Measurements from ENCODE around the gene KRT20. TPM values are rescaled to one million over a fixed set of nuclear protein-coding genes. Genes with fewer than 3 reads are reported as not detected.

Gene KRT20
- total RNA-seq, 1 experiment from 2014 or later = 0.18 TPM

DNA sequence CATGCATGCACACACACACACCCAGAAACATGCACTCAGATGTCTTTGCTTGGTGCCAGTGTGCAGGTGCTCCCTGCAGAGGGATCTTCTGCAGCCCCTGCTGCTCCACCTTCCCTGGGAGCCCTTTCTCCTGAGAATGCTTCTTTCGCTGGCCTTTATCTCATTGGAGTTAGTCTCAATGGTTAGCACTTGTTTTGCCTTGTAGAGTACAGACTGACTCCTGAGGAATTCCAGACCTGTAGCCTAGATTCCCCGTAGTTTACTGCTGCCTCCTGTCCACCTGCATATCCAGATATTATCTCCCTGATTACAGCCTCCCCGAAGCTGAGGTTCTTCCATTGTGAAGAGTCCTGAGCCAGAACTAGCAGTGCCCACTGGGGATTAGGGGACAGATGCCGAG is 14.9 kb downstream of the KRT20 start:
- Histone ChIP-seq H3K9me2 (replicated peaks; ENCODE audit: low read length) (no peaks in the 10 kb centered on the region), H3K27ac (ENCODE audit: low read length) (no peak overlapping the region), H3K4me2 (ENCODE audit: low read length) (no peak overlapping the region), H3K9me3 (ENCODE audit: low read length) (no peaks in the 10 kb centered on the region), H4K20me1 (ENCODE audit: low read length) (no peaks in the 10 kb centered on the region), H3K36me3 (ENCODE audit: low read depth, low read length) (no peaks in the 10 kb centered on the region), H2AFZ (ENCODE audit: low read length) (no peak overlapping the region), H3K27me3 (ENCODE audit: low read length) (no peaks in the 10 kb centered on the region), H3K4me3 (ENCODE audit: low read length) (no peak overlapping the region), H3K9ac (ENCODE audit: low read length) (no peak overlapping the region), H3K79me2 (ENCODE audit: low read length) (no peaks in the 10 kb centered on the region), H3F3A (ENCODE audit: low read length, unreplicated experiment) (no peaks in the 10 kb centered on the region), H3K4me1 (ENCODE audit: insufficient read depth, low read length) (no peaks in the 10 kb centered on the region)
- ATAC-seq = no peak
- ChIA-PET POLR2A (ENCODE audit: unreplicated experiment) (no interaction called here), CTCF (no interaction called here)
- BruUV-seq (replicated peaks) = no TSS peak
- TF ChIP-seq EZH2 (IDR thresholded peaks at IDR 0.05; ENCODE audit: low read length, unreplicated experiment) (no peak), EZH2phosphoT487 (IDR thresholded peaks at IDR 0.05; ENCODE audit: borderline replicate concordance, low read length) (no peak)
- TF ChIP-seq, protein P1, sequence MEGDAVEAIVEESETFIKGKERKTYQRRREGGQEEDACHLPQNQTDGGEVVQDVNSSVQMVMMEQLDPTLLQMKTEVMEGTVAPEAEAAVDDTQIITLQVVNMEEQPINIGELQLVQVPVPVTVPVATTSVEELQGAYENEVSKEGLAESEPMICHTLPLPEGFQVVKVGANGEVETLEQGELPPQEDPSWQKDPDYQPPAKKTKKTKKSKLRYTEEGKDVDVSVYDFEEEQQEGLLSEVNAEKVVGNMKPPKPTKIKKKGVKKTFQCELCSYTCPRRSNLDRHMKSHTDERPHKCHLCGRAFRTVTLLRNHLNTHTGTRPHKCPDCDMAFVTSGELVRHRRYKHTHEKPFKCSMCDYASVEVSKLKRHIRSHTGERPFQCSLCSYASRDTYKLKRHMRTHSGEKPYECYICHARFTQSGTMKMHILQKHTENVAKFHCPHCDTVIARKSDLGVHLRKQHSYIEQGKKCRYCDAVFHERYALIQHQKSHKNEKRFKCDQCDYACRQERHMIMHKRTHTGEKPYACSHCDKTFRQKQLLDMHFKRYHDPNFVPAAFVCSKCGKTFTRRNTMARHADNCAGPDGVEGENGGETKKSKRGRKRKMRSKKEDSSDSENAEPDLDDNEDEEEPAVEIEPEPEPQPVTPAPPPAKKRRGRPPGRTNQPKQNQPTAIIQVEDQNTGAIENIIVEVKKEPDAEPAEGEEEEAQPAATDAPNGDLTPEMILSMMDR (conservative IDR thresholded peaks at IDR 0.05; ENCODE audit: low read depth, low read length) = no peak
- intact Hi-C loops (cut with micrococcal nuclease) = no loop called here
- DNase-seq = no peak

DNA sequence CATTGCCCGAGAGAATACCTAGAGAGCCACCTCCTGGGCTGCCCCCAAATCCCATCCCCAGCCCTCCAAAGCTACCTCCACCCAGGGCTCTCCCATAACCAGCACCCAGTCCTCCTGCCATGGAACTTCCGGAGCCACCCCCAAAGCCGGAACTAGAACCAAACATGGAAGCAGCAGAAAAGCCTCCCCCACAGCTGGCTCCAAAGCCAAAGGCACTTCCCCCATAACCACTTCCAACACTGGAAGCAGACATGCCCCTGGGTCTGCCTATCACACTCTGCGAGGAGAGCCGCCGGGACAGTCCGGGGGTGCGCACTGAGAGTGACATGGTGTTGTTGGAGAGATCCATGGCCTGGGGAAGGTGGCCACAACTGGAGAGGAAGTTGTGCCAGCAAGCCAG is 18.2 kb downstream of the KRT20 start, which contains the start of gene KRT12:
TSS of gene KRT12 (minus strand) at position 386 of the 400 bp plus-strand sequence. CDS start at position 349, 37 bp downstream.
- H3K36me3 ChIP-seq (ENCODE audit: low read depth, low read length) = no peaks in the 10 kb centered on the region
- DNase-seq (no peak), ATAC-seq (no peak)
- TF ChIP-seq, protein P1 (conservative IDR thresholded peaks at IDR 0.05; ENCODE audit: low read depth, low read length) = no peak
- TF ChIP-seq EZH2 (IDR thresholded peaks at IDR 0.05; ENCODE audit: low read length, unreplicated experiment) (no peak), EZH2phosphoT487 (IDR thresholded peaks at IDR 0.05; ENCODE audit: borderline replicate concordance, low read length) (no peak)
- ChIA-PET POLR2A (ENCODE audit: unreplicated experiment) (no interaction called here), CTCF (interaction anchor here (0.7 kb wide), 1 partner anchor 823 kb away, joined by 4 read pairs; no protein-coding TSS in a partner anchor)
- H3K9me2 ChIP-seq (replicated peaks; ENCODE audit: low read length) = no peaks in the 10 kb centered on the region
- H2AFZ ChIP-seq (ENCODE audit: low read length) = no peak within 1 kb of the TSS
- intact Hi-C loops (cut with micrococcal nuclease) = no loop called here
- no peak within 1 kb of the TSS for H3K27ac ChIP-seq (ENCODE audit: low read length)
- no TSS peak for BruUV-seq (replicated peaks)
- H3K4me3 ChIP-seq (ENCODE audit: low read length) = no peak within 1 kb of the TSS
- H3K79me2 ChIP-seq (ENCODE audit: low read length) = no peaks in the 10 kb centered on the region
- no peak within 1 kb of the TSS for H3K9ac ChIP-seq (ENCODE audit: low read length)
- H3K4me2 ChIP-seq (ENCODE audit: low read length) = no peak within 1 kb of the TSS
- no peaks in the 10 kb centered on the region for H3F3A ChIP-seq (ENCODE audit: low read length, unreplicated experiment)
- no peaks in the 10 kb centered on the region for H3K9me3 ChIP-seq (ENCODE audit: low read length)
- H3K27me3 ChIP-seq (ENCODE audit: low read length) = no peaks in the 10 kb centered on the region
- no peaks in the 10 kb centered on the region for H3K4me1 ChIP-seq (ENCODE audit: insufficient read depth, low read length)
- H4K20me1 ChIP-seq (ENCODE audit: low read length) = no peaks in the 10 kb centered on the region

DNA sequence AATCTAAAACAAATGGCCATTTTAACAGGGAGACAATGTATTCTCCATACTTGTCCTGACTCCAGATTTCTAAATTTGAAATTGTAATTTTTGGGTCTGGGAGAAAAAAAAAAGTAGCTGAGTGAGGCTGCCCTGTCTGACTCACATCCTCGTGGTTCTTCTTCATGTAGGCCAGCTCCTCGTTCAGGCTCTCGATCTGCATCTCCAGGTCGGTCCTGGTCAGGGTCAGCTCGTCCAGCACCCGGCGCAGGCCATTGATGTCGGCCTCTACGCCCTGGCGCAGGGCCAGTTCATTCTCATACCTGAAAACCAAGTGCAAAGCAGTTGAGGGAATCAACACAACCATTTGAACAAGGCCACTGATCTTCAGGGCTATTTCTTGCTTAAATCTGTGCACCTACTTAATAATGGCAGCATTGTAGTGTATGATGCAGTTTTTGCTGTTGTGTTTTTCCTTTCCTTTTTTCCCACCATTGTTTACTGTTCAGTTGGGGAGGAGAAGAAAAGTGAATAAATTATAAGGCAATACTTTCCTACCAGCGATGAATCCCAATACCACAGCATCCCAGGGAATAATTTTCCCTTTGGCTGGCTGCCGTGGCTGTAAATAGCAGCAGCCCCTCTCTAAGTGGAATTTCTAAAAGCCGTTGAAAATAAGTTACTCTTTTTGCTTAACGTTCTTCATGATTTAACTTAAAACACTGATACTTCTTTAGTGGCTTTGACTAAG is 20.2 kb downstream of the KRT20 start:
- Histone ChIP-seq H3K4me2 (ENCODE audit: low read length) (no peak overlapping the region), H2AFZ (ENCODE audit: low read length) (no peak overlapping the region), H3K27me3 (ENCODE audit: low read length) (no peaks in the 10 kb centered on the region), H4K20me1 (ENCODE audit: low read length) (no peaks in the 10 kb centered on the region), H3K79me2 (ENCODE audit: low read length) (no peaks in the 10 kb centered on the region), H3K9me2 (replicated peaks; ENCODE audit: low read length) (no peaks in the 10 kb centered on the region), H3K9ac (ENCODE audit: low read length) (no peak overlapping the region), H3K9me3 (ENCODE audit: low read length) (no peaks in the 10 kb centered on the region), H3F3A (ENCODE audit: low read length, unreplicated experiment) (no peaks in the 10 kb centered on the region), H3K4me1 (ENCODE audit: insufficient read depth, low read length) (no peaks in the 10 kb centered on the region), H3K36me3 (ENCODE audit: low read depth, low read length) (no peaks in the 10 kb centered on the region), H3K27ac (ENCODE audit: low read length) (no peak overlapping the region), H3K4me3 (ENCODE audit: low read length) (no peak overlapping the region)
- POLR2A ChIA-PET (ENCODE audit: unreplicated experiment) = no interaction called here
- CTCF ChIA-PET = no interaction called here
- DNase-seq = no peak
- intact Hi-C loops (cut with micrococcal nuclease) = no loop called here
- BruUV-seq (replicated peaks) = no TSS peak
- TF ChIP-seq EZH2phosphoT487 (IDR thresholded peaks at IDR 0.05; ENCODE audit: borderline replicate concordance, low read length) (no peak), EZH2 (IDR thresholded peaks at IDR 0.05; ENCODE audit: low read length, unreplicated experiment) (no peak)
- TF ChIP-seq, protein P1 (conservative IDR thresholded peaks at IDR 0.05; ENCODE audit: low read depth, low read length) = no peak
- no peak for ATAC-seq
